ENCODE data around the gene MOSPD3.

The MOSPD3 gene

GRCh38 chr7:100590077-100590737 is 22.1 kb upstream of the MOSPD3 start:
- TF ChIP-seq, protein P1, sequence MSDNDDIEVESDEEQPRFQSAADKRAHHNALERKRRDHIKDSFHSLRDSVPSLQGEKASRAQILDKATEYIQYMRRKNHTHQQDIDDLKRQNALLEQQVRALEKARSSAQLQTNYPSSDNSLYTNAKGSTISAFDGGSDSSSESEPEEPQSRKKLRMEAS (IDR thresholded peaks at IDR 0.05): no peak
- no peak for TF ChIP-seq EP300 (IDR thresholded peaks at IDR 0.05; ENCODE audit: borderline replicate concordance)
- no peak for TF ChIP-seq TAF1 (IDR thresholded peaks at IDR 0.05; ENCODE audit: low read depth)
- TF ChIP-seq, protein P2, sequence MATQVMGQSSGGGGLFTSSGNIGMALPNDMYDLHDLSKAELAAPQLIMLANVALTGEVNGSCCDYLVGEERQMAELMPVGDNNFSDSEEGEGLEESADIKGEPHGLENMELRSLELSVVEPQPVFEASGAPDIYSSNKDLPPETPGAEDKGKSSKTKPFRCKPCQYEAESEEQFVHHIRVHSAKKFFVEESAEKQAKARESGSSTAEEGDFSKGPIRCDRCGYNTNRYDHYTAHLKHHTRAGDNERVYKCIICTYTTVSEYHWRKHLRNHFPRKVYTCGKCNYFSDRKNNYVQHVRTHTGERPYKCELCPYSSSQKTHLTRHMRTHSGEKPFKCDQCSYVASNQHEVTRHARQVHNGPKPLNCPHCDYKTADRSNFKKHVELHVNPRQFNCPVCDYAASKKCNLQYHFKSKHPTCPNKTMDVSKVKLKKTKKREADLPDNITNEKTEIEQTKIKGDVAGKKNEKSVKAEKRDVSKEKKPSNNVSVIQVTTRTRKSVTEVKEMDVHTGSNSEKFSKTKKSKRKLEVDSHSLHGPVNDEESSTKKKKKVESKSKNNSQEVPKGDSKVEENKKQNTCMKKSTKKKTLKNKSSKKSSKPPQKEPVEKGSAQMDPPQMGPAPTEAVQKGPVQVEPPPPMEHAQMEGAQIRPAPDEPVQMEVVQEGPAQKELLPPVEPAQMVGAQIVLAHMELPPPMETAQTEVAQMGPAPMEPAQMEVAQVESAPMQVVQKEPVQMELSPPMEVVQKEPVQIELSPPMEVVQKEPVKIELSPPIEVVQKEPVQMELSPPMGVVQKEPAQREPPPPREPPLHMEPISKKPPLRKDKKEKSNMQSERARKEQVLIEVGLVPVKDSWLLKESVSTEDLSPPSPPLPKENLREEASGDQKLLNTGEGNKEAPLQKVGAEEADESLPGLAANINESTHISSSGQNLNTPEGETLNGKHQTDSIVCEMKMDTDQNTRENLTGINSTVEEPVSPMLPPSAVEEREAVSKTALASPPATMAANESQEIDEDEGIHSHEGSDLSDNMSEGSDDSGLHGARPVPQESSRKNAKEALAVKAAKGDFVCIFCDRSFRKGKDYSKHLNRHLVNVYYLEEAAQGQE (IDR thresholded peaks at IDR 0.05; ENCODE audit: low read depth): no peak
- TF ChIP-seq YY1 (IDR thresholded peaks at IDR 0.05; ENCODE audit: low read depth): no peak
- TF ChIP-seq TEAD4 (IDR thresholded peaks at IDR 0.05): no peak
- TF ChIP-seq RAD21 (IDR thresholded peaks at IDR 0.05; ENCODE audit: low read depth): no peak
- no peak for TF ChIP-seq ZBTB7A (IDR thresholded peaks at IDR 0.05; ENCODE audit: low read depth)
- TF ChIP-seq CREB1 (IDR thresholded peaks at IDR 0.05; ENCODE audit: low read depth): no peak
- TF ChIP-seq CEBPB (IDR thresholded peaks at IDR 0.05): no peak
- TF ChIP-seq FOXM1 (IDR thresholded peaks at IDR 0.05; ENCODE audit: borderline replicate concordance, low read depth): no peak
- TF ChIP-seq, protein P3, sequence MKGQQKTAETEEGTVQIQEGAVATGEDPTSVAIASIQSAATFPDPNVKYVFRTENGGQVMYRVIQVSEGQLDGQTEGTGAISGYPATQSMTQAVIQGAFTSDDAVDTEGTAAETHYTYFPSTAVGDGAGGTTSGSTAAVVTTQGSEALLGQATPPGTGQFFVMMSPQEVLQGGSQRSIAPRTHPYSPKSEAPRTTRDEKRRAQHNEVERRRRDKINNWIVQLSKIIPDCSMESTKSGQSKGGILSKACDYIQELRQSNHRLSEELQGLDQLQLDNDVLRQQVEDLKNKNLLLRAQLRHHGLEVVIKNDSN (IDR thresholded peaks at IDR 0.05): no peak
- TF ChIP-seq EGR1 (IDR thresholded peaks at IDR 0.05): no peak
- no peak for TF ChIP-seq TCF12 (IDR thresholded peaks at IDR 0.05; ENCODE audit: low read depth)
- no peak for TF ChIP-seq NFIC (IDR thresholded peaks at IDR 0.05)

- TF ChIP-seq TEAD4 (IDR thresholded peaks at IDR 0.05) (no peak), ZBTB7A (IDR thresholded peaks at IDR 0.05; ENCODE audit: low read depth) (no peak), RAD21 (IDR thresholded peaks at IDR 0.05; ENCODE audit: low read depth) (no peak), NFIC (IDR thresholded peaks at IDR 0.05) (no peak)
Measured at GRCh38 chr7:100591596-100591995, 20.7 kb upstream of the MOSPD3 start.

DNA sequence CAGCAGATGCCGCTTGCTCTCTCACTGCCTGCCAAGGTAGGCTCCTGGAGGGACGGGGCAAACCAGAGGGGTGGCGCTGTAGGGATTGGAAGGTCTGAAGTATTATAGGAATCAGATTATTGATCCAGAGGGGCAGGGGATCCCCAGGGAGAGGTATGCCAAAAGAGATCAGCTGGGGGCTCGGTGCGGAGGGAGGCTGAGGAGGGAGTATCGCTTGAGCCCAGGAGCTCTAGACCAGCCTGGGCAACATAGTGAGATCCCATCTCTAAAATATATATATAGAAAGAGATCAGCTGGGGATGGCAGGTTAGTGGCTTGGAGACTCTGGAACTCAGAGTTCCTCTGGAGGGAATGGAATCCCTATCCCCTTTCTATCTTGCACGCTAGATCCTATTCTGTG is 17.2 kb upstream of the MOSPD3 start:
- TF ChIP-seq YY1 (IDR thresholded peaks at IDR 0.05; ENCODE audit: low read depth) (no peak), TAF1 (IDR thresholded peaks at IDR 0.05; ENCODE audit: low read depth) (no peak), NFIC (IDR thresholded peaks at IDR 0.05) (no peak), RAD21 (IDR thresholded peaks at IDR 0.05; ENCODE audit: low read depth) (no peak), FOXM1 (IDR thresholded peaks at IDR 0.05; ENCODE audit: borderline replicate concordance, low read depth) (no peak), TEAD4 (IDR thresholded peaks at IDR 0.05) (no peak), EP300 (IDR thresholded peaks at IDR 0.05; ENCODE audit: borderline replicate concordance) (no peak), CEBPB (IDR thresholded peaks at IDR 0.05) (no peak), TCF12 (IDR thresholded peaks at IDR 0.05; ENCODE audit: low read depth) (no peak), EGR1 (IDR thresholded peaks at IDR 0.05) (no peak), ZBTB7A (IDR thresholded peaks at IDR 0.05; ENCODE audit: low read depth) (no peak), CREB1 (IDR thresholded peaks at IDR 0.05; ENCODE audit: low read depth) (no peak)
- TF ChIP-seq, protein P1 (IDR thresholded peaks at IDR 0.05): no peak
- TF ChIP-seq, protein P2 (IDR thresholded peaks at IDR 0.05; ENCODE audit: low read depth): no peak
- TF ChIP-seq, protein P3 (IDR thresholded peaks at IDR 0.05): no peak

- TF ChIP-seq EP300 (IDR thresholded peaks at IDR 0.05; ENCODE audit: borderline replicate concordance) (no peak), ZBTB7A (IDR thresholded peaks at IDR 0.05; ENCODE audit: low read depth) (no peak), NFIC (IDR thresholded peaks at IDR 0.05) (no peak), CREB1 (IDR thresholded peaks at IDR 0.05; ENCODE audit: low read depth) (no peak), RAD21 (IDR thresholded peaks at IDR 0.05; ENCODE audit: low read depth) (no peak), TEAD4 (IDR thresholded peaks at IDR 0.05) (no peak), TAF1 (IDR thresholded peaks at IDR 0.05; ENCODE audit: low read depth) (no peak), YY1 (IDR thresholded peaks at IDR 0.05; ENCODE audit: low read depth) (no peak)
- TF ChIP-seq, protein P2 (IDR thresholded peaks at IDR 0.05; ENCODE audit: low read depth): no peak
- TF ChIP-seq, protein P3 (IDR thresholded peaks at IDR 0.05): no peak
Measured at GRCh38 chr7:100598425-100598824, 13.9 kb upstream of the MOSPD3 start.
